ENCODE measurements around the gene DIAPH2.

DNA sequence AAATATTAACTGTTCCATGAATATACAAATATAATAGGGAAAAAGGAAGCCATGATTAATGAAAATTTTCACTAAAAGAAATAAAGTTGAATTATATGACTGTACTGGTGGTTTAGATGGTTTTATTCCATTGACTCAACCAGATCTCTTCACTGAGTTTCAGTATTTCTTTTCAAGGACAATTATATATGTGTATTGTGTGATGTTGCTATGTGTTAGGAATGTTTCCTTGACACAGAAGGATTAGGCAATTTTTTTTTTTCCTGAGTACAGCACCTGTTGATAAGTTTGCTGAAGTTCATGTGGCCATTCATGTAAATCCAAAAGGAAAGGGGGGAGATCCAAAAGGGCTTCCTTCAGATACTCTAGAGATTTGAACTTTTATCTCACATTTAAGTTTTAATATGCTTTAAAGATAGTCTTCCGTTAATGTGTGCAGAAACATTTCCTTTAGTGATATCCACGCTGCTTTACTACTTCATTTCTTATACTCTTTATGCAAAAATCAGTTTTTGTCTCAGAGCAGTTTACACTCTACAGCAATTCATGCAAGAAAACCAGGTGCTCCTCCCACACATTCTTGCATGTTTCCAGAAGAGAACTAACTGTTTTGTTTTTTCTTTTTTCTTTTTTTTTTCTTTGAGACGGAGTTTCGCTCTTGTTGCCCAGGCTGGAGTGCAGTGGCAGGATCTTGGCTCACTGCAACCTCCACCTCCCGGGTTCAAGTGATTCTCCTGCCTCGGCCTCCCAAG, 448.2 kb downstream of the DIAPH2 start:
- TF ChIP-seq EP300 (IDR thresholded peaks at IDR 0.05; ENCODE audit: low read depth), result no peak
- no peak for TF ChIP-seq CTCF (IDR thresholded peaks at IDR 0.05)
